Astrocyte of the spinal cord (primary cell): Measurements from ENCODE around the gene USP35.

ENCODE experiments used
- DNase-seq: peaks from one replicate; pipeline ENCODE4 v3.0.0; 2011; ENCODE audit warnings: low read depth, low spot score
- H3K4me3 ChIP-seq: 2 replicates; pipeline ENCODE4 v1.5.1; 2011; ENCODE audit warnings: low read depth, mild to moderate bottlenecking, low read length, moderate library complexity
- CTCF ChIP-seq: IDR thresholded peaks from 2 replicates; pipeline ENCODE4 v1.5.1; 2012; ENCODE audit warnings: low read depth, mild to moderate bottlenecking, low read length, inconsistent platforms
- in situ Hi-C: cut with HindIII; loops from 2 replicates; pipeline ENCODE4 v1.10.0; 2017; ENCODE audit warnings: low sequenced_read_pairs

The USP35 gene

GRCh38 chr11:78190374-78190773 is 1.7 kb downstream of the USP35 start:
- no peak overlapping the region for H3K4me3 ChIP-seq
- DNase-seq, result no peak
- no peak for TF ChIP-seq CTCF
- in situ Hi-C loops, result no loop called here

GRCh38 chr11:78190871-78191538 is 2.3 kb downstream of the USP35 start:
- no peak for TF ChIP-seq CTCF
- in situ Hi-C loops, result no loop called here
- H3K4me3 ChIP-seq, result no peak overlapping the region
- DNase-seq, result no peak

- DNase-seq, result no peak
- in situ Hi-C loops, result no loop called here
- TF ChIP-seq CTCF, result no peak
- H3K4me3 ChIP-seq, result no peak overlapping the region
Observed at GRCh38 chr11:78192223-78192719, 3.6 kb downstream of the USP35 start.

DNA sequence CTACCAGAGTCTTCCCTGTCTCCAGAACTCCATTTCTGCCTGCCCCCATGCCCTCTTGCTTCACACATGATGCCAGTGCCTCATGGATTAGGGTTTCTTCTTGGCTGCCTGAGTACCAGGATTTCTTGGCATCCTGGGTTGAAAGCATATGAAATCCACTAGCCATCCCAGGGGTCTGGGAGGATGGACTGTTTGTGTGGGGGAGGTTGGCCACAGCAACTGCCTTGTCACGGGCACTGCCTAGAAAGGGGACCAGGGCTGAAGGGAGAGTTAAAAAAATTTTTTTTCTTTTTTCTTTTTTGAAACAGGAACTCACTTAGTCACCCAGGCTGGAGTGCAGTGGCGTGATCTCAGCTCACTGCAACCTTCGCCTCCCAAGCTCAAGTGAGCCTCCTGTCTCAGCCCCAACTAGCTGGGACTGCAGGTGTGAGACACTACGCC is 4.2 kb downstream of the USP35 start:
- no peak overlapping the region for H3K4me3 ChIP-seq
- no peak for TF ChIP-seq CTCF
- in situ Hi-C loops, result no loop called here
- DNase-seq, result no peak

DNA sequence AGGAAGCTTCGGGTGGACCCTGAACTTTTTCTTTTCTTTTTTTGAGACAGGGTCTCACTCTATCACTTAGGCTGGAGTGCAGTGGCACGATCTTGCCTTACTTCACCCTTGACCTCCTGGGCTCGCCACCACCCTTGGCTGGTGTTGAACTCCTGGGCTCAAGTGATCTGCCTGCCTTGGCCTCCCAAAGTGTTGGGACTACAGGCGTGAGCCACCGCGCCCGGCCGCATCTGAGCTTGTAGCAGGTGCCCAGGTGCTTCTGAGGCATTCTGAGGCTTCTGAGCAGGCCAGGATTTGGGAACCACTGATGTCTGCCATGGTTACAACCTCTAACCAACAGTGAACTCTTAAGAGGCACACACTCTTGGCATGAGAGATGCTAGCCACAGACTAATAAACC is 5.1 kb downstream of the USP35 start:
- in situ Hi-C loops, result no loop called here
- no peak overlapping the region for H3K4me3 ChIP-seq
- no peak for TF ChIP-seq CTCF
- no peak for DNase-seq

DNA sequence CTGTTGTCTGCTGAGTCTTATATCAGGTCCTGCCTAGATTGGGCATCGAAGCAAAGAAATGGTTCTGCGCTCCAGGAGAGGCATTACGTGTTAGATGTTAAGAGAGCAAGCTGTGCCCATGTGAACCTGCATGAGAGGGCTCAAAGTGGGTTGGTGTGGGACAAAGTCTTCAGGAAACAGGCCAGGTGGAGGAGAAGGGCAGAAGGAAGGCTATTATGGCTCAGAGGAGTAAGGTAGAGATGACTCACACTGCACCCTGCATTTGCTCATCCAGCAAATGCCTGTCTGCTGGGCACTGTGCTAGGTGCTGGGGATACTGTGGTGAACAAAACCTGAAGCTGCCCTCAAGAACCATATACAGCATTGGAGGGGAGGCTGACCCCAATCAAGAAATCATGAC is 5.8 kb downstream of the USP35 start:
- in situ Hi-C loops, result no loop called here
- no peak overlapping the region for H3K4me3 ChIP-seq
- no peak for DNase-seq
- TF ChIP-seq CTCF, result no peak
